GM21619 (cell line): Measurements from ENCODE around the gene SEC22A.

Source experiments
- ATAC-seq: cut with Tn5 transposase; IDR thresholded peaks from one replicate; pipeline ENCODE4 v1.9.1; 2021; ENCODE audit not compliant: unreplicated experiment

SEC22A gene

GRCh38 chr3:123262226-123262625, 60.5 kb downstream of the SEC22A start:
- ATAC-seq = no peak

- no peak for ATAC-seq
Measured at GRCh38 chr3:123262868-123263267, 61.1 kb downstream of the SEC22A start.

GRCh38 chr3:123263941-123264340, 62.2 kb downstream of the SEC22A start:
- ATAC-seq = no peak

GRCh38 chr3:123267821-123268220, 66.1 kb downstream of the SEC22A start:
- ATAC-seq = no peak

- no peak for ATAC-seq
Measured at GRCh38 chr3:123270818-123271217, 69.1 kb downstream of the SEC22A start.

GRCh38 chr3:123271466-123272159, 69.9 kb downstream of the SEC22A start:
- ATAC-seq = no peak

- no peak for ATAC-seq
Measured at GRCh38 chr3:123272547-123272946, 70.8 kb downstream of the SEC22A start.

- no peak for ATAC-seq
Measured at GRCh38 chr3:123275691-123276090, 73.9 kb downstream of the SEC22A start.

- no peak for ATAC-seq
Measured at GRCh38 chr3:123276346-123277006, 74.7 kb downstream of the SEC22A start.

GRCh38 chr3:123277106-123277505, 75.4 kb downstream of the SEC22A start:
- no peak for ATAC-seq

GRCh38 chr3:123278446-123278845, 76.7 kb downstream of the SEC22A start:
- ATAC-seq = no peak

- ATAC-seq = no peak
Measured at GRCh38 chr3:123279121-123279520, 77.4 kb downstream of the SEC22A start.

GRCh38 chr3:123281406-123281805, 79.7 kb downstream of the SEC22A start:
- no peak for ATAC-seq

- no peak for ATAC-seq
Measured at GRCh38 chr3:123281929-123282328, 80.2 kb downstream of the SEC22A start.

- no peak for ATAC-seq
Measured at GRCh38 chr3:123282461-123282860, 80.7 kb downstream of the SEC22A start.

- ATAC-seq = no peak
Measured at GRCh38 chr3:123283074-123283473, 81.3 kb downstream of the SEC22A start.

GRCh38 chr3:123283657-123284398, 82.1 kb downstream of the SEC22A start:
- ATAC-seq = no peak

GRCh38 chr3:123284399-123285010, 82.8 kb downstream of the SEC22A start:
- no peak for ATAC-seq

- ATAC-seq = no peak
Measured at GRCh38 chr3:123285066-123285465, 83.3 kb downstream of the SEC22A start.

GRCh38 chr3:123285479-123285878, 83.7 kb downstream of the SEC22A start:
- ATAC-seq = no peak

- ATAC-seq = no peak
Measured at GRCh38 chr3:123285931-123286307, 84.2 kb downstream of the SEC22A start.
